Thyroid gland (tissue), 4 donors: Measurements from ENCODE around the gene ZNF398.

Experiments used
- CTCF ChIP-seq, 6 experiments: fragments of 200-600 bp in 3 of 6; fragments of 450-650 bp in 3 of 6; sonication (generic) in 3 of 6; IDR thresholded peaks; one replicate each; pipeline ENCODE4 v1.5.1; 2016 to 2019; ENCODE audit warnings: antibody characterized with exemption in 6 of 6, mild to moderate bottlenecking in 2 of 6, inconsistent platforms in 1 of 6, moderate library complexity in 1 of 6
- POLR2A ChIP-seq, 2 donors: fragments of 450-650 bp; IDR thresholded peaks; one replicate each; pipeline ENCODE4 v1.6.1; 2017; ENCODE audit warnings: antibody characterized with exemption in 2 of 2, mild to moderate bottlenecking in 2 of 2, moderate library complexity in 1 of 2

GRCh38 chr7:149224352-149224751, 77.1 kb downstream of the ZNF398 start:
- no peak for TF ChIP-seq POLR2A (IDR thresholded peaks at IDR 0.05)
- TF ChIP-seq CTCF (IDR thresholded peaks at IDR 0.05): no peak
